ENCODE measurements around the gene CLASP1. TPM values are rescaled to one million over a fixed set of nuclear protein-coding genes. Genes with fewer than 3 reads are reported as not detected.

The CLASP1 gene
- total RNA-seq, 1 experiment from 2014 or later = 45.9 TPM

DNA sequence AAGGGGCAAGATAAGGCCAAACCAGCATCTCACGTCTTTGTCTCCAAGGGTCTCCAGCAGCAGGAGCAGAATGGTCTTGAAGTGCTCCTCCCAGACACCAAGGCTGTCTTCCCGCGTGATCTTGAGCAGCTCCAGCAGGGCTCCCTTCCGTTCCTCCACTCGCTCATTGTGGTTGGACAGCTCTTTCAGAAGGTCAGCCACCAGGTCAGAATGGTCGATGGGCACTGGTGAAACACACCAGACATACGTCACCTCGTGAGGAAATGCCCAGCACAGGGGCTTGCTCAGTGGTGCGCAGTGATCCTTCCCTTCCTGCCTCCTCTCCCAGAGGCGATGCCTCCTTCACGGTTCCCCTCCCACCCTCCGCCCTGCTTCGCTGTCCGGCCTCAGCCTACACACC is 284.2 kb downstream of the CLASP1 start:
- no peak overlapping the region for H2BK15ac ChIP-seq (ENCODE audit: low read depth, low read length)
- H4K5ac ChIP-seq (ENCODE audit: insufficient read length, low read depth, low read length) = no peak overlapping the region
- no peak overlapping the region for H3K56ac ChIP-seq (ENCODE audit: insufficient read length, low read depth, low read length)
- TF ChIP-seq, protein P1, sequence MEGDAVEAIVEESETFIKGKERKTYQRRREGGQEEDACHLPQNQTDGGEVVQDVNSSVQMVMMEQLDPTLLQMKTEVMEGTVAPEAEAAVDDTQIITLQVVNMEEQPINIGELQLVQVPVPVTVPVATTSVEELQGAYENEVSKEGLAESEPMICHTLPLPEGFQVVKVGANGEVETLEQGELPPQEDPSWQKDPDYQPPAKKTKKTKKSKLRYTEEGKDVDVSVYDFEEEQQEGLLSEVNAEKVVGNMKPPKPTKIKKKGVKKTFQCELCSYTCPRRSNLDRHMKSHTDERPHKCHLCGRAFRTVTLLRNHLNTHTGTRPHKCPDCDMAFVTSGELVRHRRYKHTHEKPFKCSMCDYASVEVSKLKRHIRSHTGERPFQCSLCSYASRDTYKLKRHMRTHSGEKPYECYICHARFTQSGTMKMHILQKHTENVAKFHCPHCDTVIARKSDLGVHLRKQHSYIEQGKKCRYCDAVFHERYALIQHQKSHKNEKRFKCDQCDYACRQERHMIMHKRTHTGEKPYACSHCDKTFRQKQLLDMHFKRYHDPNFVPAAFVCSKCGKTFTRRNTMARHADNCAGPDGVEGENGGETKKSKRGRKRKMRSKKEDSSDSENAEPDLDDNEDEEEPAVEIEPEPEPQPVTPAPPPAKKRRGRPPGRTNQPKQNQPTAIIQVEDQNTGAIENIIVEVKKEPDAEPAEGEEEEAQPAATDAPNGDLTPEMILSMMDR (conservative IDR thresholded peaks at IDR 0.05) = no peak
- no peaks in the 10 kb centered on the region for H4K20me1 ChIP-seq (ENCODE audit: control insufficient read depth, insufficient read depth, insufficient read length)
- no peaks in the 10 kb centered on the region for H3K27me3 ChIP-seq (ENCODE audit: insufficient read depth, low read length)
- no peaks in the 10 kb centered on the region for H3K79me1 ChIP-seq (ENCODE audit: insufficient read depth, low read depth, low read length, poor library complexity, severe bottlenecking)
- no peak overlapping the region for H2BK20ac ChIP-seq (ENCODE audit: low read depth, low read length, poor library complexity, severe bottlenecking)
- no peak overlapping the region for H2BK12ac ChIP-seq (ENCODE audit: insufficient read length, low read depth, low read length)
- no peak overlapping the region for H2BK5ac ChIP-seq (ENCODE audit: insufficient read length, low read length)
- Mint-ChIP-seq H3K4me1 (no peaks in the 10 kb centered on the region), H3K4me3 (no peak overlapping the region), H3K36me3 (ENCODE audit: insufficient read depth in 1 of 3, low read depth in 3 of 3) (peaks cover 25 to 68% (median 34%) of the 10 kb centered on the region in 3 experiments; a peak in 6 of 7 replicates), H3K27ac (peak overlapping the region in 1 of 3 experiments; percentile 9; a peak in 2 of 7 replicates), H3K9me3 (no peaks in the 10 kb centered on the region), H3K27me3 (ENCODE audit: low read depth) (no peaks in the 10 kb centered on the region)
- no peak overlapping the region for H3T11ph ChIP-seq (ENCODE audit: low read length)
- no peak overlapping the region for H3K14ac ChIP-seq (ENCODE audit: insufficient read depth, low read length)
- H2BK120ac ChIP-seq (ENCODE audit: low read depth, low read length, poor library complexity, severe bottlenecking) = no peak overlapping the region
- no peaks in the 10 kb centered on the region for H3K9me3 ChIP-seq (ENCODE audit: control insufficient read depth, low read depth, low read length)
- no peaks in the 10 kb centered on the region for H3K79me2 ChIP-seq (ENCODE audit: insufficient read depth, low read length)
- H3K4ac ChIP-seq (ENCODE audit: low read depth, low read length) = no peak overlapping the region
- H2AK5ac ChIP-seq (ENCODE audit: insufficient read length, low read length) = no peak overlapping the region
- no peak overlapping the region for H2AFZ ChIP-seq (ENCODE audit: low read length)
- H3K4me1 ChIP-seq (ENCODE audit: insufficient read depth, low read length) = no peaks in the 10 kb centered on the region
- H3K23ac ChIP-seq (ENCODE audit: insufficient read length, low read depth, low read length) = no peak overlapping the region
- WGBS (ENCODE audit: extremely low coverage, insufficient read length, low lambda C conversion rate) = no CpG with 5 or more reads among the region's 14 CpGs
- H3K9ac ChIP-seq (ENCODE audit: extremely low read depth, insufficient read length, low read length) = no peak overlapping the region
- H3K27ac ChIP-seq (ENCODE audit: insufficient read length, low read depth, low read length) = no peak overlapping the region
- no peak overlapping the region for H4K91ac ChIP-seq (ENCODE audit: insufficient read length, low read depth, low read length)
- H3K18ac ChIP-seq (ENCODE audit: insufficient read length, low read depth, low read length) = no peak overlapping the region
- no peak overlapping the region for H3K4me2 ChIP-seq (ENCODE audit: insufficient read depth, insufficient read length, low read length)
- H3K23me2 ChIP-seq (ENCODE audit: insufficient read length, low read depth, low read length, poor library complexity, severe bottlenecking) = no peaks in the 10 kb centered on the region
- no peak for DNase-seq
- H4K8ac ChIP-seq (replicated peaks; ENCODE audit: insufficient read length, low read depth, low read length) = no peak overlapping the region

Data from H9 (cell line).